ENCODE data around the gene DAAM2. TPM values are rescaled to one million over a fixed set of nuclear protein-coding genes. Genes with fewer than 3 reads are reported as not detected.

The DAAM2 gene
- total RNA-seq, 1 donor from 2014 or later, result 0.59 TPM

DNA sequence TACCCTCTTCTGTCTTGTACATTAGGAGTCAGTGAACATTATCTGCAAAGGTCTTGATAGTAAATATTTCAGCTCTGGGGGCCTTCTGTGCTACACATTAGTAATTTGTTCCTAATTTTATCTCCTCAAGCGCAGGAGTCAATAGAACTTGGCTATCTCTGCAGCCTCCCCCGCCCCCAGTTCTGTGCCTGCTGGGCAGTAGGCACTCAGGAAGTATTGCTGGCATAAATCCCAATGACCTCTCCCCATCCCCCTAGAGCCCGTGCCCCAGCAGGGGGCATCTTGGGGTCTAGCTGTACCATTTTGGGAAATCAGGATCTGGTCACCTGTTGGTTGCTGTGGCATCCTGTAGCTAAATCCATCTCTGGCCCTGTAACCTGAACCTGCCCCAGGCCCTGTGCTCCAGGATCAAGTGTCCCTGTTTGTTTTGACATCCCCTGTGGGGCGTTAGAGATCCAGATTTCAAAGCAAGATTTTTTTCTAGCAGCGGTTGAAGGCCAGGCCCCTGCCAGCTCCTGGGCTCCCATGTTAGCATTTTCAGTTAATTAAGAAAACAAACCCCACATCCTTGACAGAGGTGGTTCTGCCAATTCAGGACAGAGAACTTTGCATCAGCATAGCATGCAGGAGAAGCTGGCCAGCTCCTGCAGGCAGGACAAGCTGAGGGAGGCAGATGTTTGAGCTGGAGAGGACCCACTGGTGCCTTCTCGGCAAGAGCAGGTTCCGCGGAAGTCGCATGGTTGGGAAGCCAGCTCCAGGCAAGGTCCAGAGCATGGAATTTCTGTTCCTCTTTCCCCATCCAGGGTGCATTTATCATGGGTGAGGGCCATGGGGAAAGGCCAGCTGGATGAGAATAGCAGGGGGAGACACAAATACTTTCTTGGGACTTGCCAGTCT lies 32.1 kb downstream of the DAAM2 start:
- no peak for TF ChIP-seq CTCF (IDR thresholded peaks at IDR 0.05; ENCODE audit: partially characterized antibody, unreplicated experiment)
- H3K27me3 Mint-ChIP-seq (ENCODE audit: unreplicated experiment), result peaks cover 2% of the 10 kb centered on the region
- no peak overlapping the region for H3K27ac Mint-ChIP-seq (ENCODE audit: unreplicated experiment)
- no peak for DNase-seq
- H3K4me1 Mint-ChIP-seq (ENCODE audit: low read depth, unreplicated experiment), result peaks cover 5% of the 10 kb centered on the region
- H3K4me3 Mint-ChIP-seq (ENCODE audit: unreplicated experiment), result no peak overlapping the region
- H3K36me3 Mint-ChIP-seq (ENCODE audit: unreplicated experiment), result no peaks in the 10 kb centered on the region
- peaks cover 2% of the 10 kb centered on the region for H3K9me3 Mint-ChIP-seq (ENCODE audit: unreplicated experiment)

GRCh38 chr6:39829331-39829730 lies 37.2 kb downstream of the DAAM2 start:
- no peak for DNase-seq
- peaks cover 4% of the 10 kb centered on the region for H3K27me3 Mint-ChIP-seq (ENCODE audit: unreplicated experiment)
- H3K9me3 Mint-ChIP-seq (ENCODE audit: unreplicated experiment), result peaks cover 2% of the 10 kb centered on the region
- H3K36me3 Mint-ChIP-seq (ENCODE audit: unreplicated experiment), result no peaks in the 10 kb centered on the region
- H3K4me1 Mint-ChIP-seq (ENCODE audit: low read depth, unreplicated experiment), result no peaks in the 10 kb centered on the region
- TF ChIP-seq CTCF (IDR thresholded peaks at IDR 0.05; ENCODE audit: partially characterized antibody, unreplicated experiment), result no peak
- no peak overlapping the region for H3K4me3 Mint-ChIP-seq (ENCODE audit: unreplicated experiment)
- no peak overlapping the region for H3K27ac Mint-ChIP-seq (ENCODE audit: unreplicated experiment)

DNA sequence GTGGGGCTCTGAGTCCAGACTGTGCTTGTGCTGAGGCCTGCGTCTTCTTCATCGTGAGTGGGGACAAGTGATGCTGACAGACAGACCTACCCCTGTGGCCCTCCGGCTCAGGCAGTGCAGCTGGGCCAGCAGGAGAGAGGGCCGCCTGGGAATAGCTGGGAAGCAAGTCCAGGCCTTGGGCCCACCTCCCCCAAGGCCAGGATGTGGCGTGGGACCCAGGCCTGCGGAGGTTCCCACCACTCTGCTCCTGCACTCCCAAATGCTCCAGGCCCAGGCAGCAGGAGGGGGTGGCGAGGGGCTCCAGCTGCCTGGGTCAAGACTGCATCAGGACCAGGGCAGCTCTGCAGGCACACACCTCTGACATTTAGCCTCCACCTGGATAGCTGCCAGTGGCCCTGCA lies 38.3 kb downstream of the DAAM2 start:
- no peak for DNase-seq
- no peak overlapping the region for H3K27ac Mint-ChIP-seq (ENCODE audit: unreplicated experiment)
- no peaks in the 10 kb centered on the region for H3K36me3 Mint-ChIP-seq (ENCODE audit: unreplicated experiment)
- TF ChIP-seq CTCF (IDR thresholded peaks at IDR 0.05; ENCODE audit: partially characterized antibody, unreplicated experiment), result no peak
- peaks cover 3% of the 10 kb centered on the region for H3K27me3 Mint-ChIP-seq (ENCODE audit: unreplicated experiment)
- no peaks in the 10 kb centered on the region for H3K4me1 Mint-ChIP-seq (ENCODE audit: low read depth, unreplicated experiment)
- H3K4me3 Mint-ChIP-seq (ENCODE audit: unreplicated experiment), result no peak overlapping the region
- peaks cover 2% of the 10 kb centered on the region for H3K9me3 Mint-ChIP-seq (ENCODE audit: unreplicated experiment)

- Mint-ChIP-seq H3K4me1 (ENCODE audit: low read depth, unreplicated experiment) (no peaks in the 10 kb centered on the region), H3K36me3 (ENCODE audit: unreplicated experiment) (no peaks in the 10 kb centered on the region), H3K27ac (ENCODE audit: unreplicated experiment) (no peak overlapping the region), H3K9me3 (ENCODE audit: unreplicated experiment) (no peaks in the 10 kb centered on the region), H3K4me3 (ENCODE audit: unreplicated experiment) (no peak overlapping the region), H3K27me3 (ENCODE audit: unreplicated experiment) (peaks cover 1% of the 10 kb centered on the region)
- no peak for DNase-seq
- TF ChIP-seq CTCF (IDR thresholded peaks at IDR 0.05; ENCODE audit: partially characterized antibody, unreplicated experiment), result no peak
Observed at GRCh38 chr6:39831701-39832100, 39.5 kb downstream of the DAAM2 start.

GRCh38 chr6:39834278-39834677 lies 42.1 kb downstream of the DAAM2 start:
- no peak for DNase-seq
- no peak overlapping the region for H3K27ac Mint-ChIP-seq (ENCODE audit: unreplicated experiment)
- H3K9me3 Mint-ChIP-seq (ENCODE audit: unreplicated experiment), result no peaks in the 10 kb centered on the region
- no peak overlapping the region for H3K4me3 Mint-ChIP-seq (ENCODE audit: unreplicated experiment)
- H3K36me3 Mint-ChIP-seq (ENCODE audit: unreplicated experiment), result no peaks in the 10 kb centered on the region
- H3K4me1 Mint-ChIP-seq (ENCODE audit: low read depth, unreplicated experiment), result no peaks in the 10 kb centered on the region
- peaks cover 1% of the 10 kb centered on the region for H3K27me3 Mint-ChIP-seq (ENCODE audit: unreplicated experiment)
- no peak for TF ChIP-seq CTCF (IDR thresholded peaks at IDR 0.05; ENCODE audit: partially characterized antibody, unreplicated experiment)

All from glutamatergic neuron (in vitro differentiated cells).